GM12865 (cell line): ENCODE measurements around the gene ELK1.

Source experiments
- DNase-seq: peaks from one replicate; pipeline ENCODE4 v3.0.0; 2010; ENCODE audit warnings: low read depth
- H3K4me3 ChIP-seq: 2 replicates; pipeline ENCODE4 v1.5.1; 2011; ENCODE audit warnings: mild to moderate bottlenecking, low read depth, low read length, control low read depth
- CTCF ChIP-seq: IDR thresholded peaks from 2 replicates; pipeline ENCODE4 v1.5.1; 2011; ENCODE audit warnings: low read length, control low read depth, low read depth, inconsistent platforms; ENCODE audit not compliant: insufficient read depth; ENCODE audit errors: missing control alignments

The ELK1 gene

DNA sequence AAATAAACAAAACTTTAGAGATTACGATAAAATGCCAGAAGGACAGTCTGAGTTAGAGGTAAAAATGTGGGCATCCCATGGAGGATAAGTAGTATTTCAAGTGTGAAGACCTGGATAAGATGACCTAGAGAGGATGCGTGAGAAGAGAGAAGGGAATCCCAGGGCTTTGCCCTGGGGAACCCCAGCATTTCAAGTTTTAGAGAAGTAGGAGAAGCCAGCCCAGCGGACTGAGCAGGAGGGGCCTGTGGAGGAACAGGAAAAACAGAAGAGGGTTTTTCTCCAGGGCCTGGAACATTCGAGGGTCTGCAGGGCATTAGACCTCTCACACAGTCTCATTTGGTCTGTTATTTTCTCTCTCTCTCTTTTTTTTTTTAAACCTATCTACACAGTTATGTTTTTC, 17.7 kb downstream of the ELK1 start:
- no peak overlapping the region for H3K4me3 ChIP-seq
- no peak for DNase-seq
- TF ChIP-seq CTCF = no peak

GRCh38 chrX:47631676-47632075, 18.7 kb downstream of the ELK1 start:
- H3K4me3 ChIP-seq = no peak overlapping the region
- no peak for DNase-seq
- TF ChIP-seq CTCF = no peak

DNA sequence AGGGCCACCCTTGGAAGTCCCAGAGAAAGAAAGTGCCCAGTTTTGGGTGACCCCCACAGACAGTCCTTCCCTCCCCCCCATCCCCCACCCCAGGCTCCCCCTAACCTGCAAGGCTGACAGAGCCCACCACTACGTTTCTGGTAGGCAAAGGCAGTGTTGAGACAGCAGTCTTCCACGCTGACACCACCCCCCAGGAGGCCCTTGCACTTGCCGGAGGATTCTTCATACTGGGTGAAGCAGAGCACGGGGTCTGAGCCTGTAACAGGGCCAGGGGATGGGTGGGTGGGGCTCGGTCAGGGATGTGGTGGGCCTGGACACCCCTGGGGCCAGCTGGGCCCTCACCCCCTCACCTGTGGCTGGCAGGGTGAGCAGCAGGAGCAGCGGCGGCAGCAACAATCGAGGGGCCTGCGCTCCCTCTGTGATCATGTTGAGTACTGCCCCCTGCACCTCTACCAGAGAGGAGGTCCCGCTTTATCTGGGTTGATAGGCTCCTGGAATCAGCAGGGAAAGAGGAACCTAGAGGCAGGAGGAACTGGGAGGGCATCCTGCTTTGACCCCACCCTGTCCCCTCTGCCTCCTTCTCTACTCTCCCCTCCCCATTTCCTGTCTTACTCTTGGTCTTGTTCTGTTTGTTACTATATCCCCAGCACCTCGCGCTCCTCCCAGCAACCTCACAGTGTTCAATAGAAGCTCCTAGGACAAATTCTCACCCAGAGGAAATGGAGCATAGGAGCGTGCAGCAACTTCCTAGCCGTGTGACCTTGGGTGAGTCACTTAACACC, 20.8 kb downstream of the ELK1 start, which contains the start of gene CFP:
Gene CFP (minus strand): TSS at position 512 of the 782 bp plus-strand sequence. CDS start 86 bp downstream, at position 426.
- peak within 1 kb of the TSS; percentile 31 for H3K4me3 ChIP-seq
- TF ChIP-seq CTCF = no peak
- DNase-seq = no peak

- peak; percentile 22 for TF ChIP-seq CTCF
- DNase-seq = peak; percentile 65
Observed at GRCh38 chrX:47628982-47629381, 21.4 kb downstream of the ELK1 start.

DNA sequence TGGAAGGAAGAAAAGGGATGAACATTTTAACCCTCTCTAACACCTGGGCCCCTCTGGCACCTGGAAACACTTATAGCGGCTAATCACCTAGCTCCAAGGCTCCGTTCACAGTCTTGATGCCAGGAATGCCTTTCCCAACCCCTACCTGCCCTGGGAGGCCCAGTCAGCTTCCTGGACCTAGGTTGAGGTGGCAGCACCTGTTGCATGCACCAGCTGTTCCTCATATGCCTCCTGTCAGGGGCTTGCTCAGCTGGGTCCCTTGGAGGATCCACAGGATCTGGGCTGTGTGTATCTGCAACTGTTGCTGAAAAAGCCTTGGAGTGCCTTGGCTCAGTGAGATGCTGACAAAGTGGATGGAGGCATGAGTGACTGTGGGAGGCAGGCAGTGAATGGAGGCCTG, 25.0 kb downstream of the ELK1 start:
- H3K4me3 ChIP-seq = no peak overlapping the region
- no peak for DNase-seq
- TF ChIP-seq CTCF = no peak

More at GRCh38 chrX:47628982-47629381, 21.4 kb downstream of the ELK1 start:
- no peak overlapping the region for H3K4me3 ChIP-seq

- no peak for DNase-seq
- no peak overlapping the region for H3K4me3 ChIP-seq
- no peak for TF ChIP-seq CTCF
Observed at GRCh38 chrX:47623540-47624027, 26.8 kb downstream of the ELK1 start.
